H1 (cell line): ENCODE measurements around the gene SARNP. TPM values are rescaled to one million over a fixed set of nuclear protein-coding genes. Genes with fewer than 3 reads are reported as not detected.

Experiments
- polyA plus RNA-seq, 7 experiments: library from polyadenylated mRNA; depleted of rRNA in 3 of 7; stranded (reverse) in 5 of 7; unstranded in 2 of 7; fragments of >200 nt in 5 of 7; fragments of 200-250 nt in 2 of 7; gene quantifications; 1 replicate in 5 of 7; 2 replicates in 1 of 7; 4 replicates in 1 of 7; pipeline versions ENCODE4 v1.2.1 to v1.2.3, GENCODE V29; 2011 to 2013; ENCODE audit warnings: missing spikeins in 2 of 7, mixed read lengths in 2 of 7
- total RNA-seq: library from RNA; stranded (reverse); fragmentation: NEBNext Ultra II Directional; extraction: Animal tissue kit (Norgen Biotek cat#: 25700); gene quantifications from 2 replicates; pipeline ENCODE4 v1.2.1, GENCODE V29; 2021
- TF ChIP-seq, protein P1 (sequence below): fragments of 300-600 bp; sonication (generic); IDR thresholded peaks from 2 replicates; pipeline ENCODE4 v1.7.1; 2012; ENCODE audit warnings: low read length, moderate library complexity, mild to moderate bottlenecking, inconsistent platforms; ENCODE audit not compliant: insufficient replicate concordance

Gene SARNP
- total and polyA plus RNA-seq, 2 of the 8 experiments (the other 6 are each of a cell fraction or from before 2014, with no cell fraction given): 114 to 226 TPM

DNA sequence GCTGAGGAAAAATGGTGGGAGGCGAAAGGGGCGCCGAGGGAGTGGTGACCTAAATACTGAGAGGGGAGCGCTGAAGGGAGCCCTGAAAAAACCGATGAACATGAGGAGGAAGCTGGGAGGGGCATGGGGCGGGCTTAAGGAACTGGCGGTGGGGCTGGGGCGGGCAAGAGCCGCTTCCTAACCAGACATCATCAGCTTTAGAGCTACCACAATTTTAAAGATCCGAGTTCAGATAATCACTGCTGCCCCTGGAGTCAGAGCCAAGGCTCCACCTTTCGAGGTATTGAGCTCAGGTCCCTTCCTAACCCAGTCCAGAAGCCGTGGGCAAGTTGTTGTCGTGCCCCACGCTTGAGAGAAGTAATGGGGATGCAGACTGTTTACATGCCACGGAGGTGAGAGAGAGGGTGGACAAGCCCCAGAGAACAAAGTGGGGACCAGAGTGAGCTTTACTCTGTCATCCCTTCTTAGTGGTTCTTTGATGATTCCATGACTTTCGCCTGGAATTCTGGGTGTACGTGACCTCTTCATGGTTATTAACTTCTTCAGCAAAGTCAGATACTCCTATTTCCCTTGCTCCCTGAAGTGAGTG is 710 bp upstream of the SARNP start (continued):
- TF ChIP-seq, protein P1, sequence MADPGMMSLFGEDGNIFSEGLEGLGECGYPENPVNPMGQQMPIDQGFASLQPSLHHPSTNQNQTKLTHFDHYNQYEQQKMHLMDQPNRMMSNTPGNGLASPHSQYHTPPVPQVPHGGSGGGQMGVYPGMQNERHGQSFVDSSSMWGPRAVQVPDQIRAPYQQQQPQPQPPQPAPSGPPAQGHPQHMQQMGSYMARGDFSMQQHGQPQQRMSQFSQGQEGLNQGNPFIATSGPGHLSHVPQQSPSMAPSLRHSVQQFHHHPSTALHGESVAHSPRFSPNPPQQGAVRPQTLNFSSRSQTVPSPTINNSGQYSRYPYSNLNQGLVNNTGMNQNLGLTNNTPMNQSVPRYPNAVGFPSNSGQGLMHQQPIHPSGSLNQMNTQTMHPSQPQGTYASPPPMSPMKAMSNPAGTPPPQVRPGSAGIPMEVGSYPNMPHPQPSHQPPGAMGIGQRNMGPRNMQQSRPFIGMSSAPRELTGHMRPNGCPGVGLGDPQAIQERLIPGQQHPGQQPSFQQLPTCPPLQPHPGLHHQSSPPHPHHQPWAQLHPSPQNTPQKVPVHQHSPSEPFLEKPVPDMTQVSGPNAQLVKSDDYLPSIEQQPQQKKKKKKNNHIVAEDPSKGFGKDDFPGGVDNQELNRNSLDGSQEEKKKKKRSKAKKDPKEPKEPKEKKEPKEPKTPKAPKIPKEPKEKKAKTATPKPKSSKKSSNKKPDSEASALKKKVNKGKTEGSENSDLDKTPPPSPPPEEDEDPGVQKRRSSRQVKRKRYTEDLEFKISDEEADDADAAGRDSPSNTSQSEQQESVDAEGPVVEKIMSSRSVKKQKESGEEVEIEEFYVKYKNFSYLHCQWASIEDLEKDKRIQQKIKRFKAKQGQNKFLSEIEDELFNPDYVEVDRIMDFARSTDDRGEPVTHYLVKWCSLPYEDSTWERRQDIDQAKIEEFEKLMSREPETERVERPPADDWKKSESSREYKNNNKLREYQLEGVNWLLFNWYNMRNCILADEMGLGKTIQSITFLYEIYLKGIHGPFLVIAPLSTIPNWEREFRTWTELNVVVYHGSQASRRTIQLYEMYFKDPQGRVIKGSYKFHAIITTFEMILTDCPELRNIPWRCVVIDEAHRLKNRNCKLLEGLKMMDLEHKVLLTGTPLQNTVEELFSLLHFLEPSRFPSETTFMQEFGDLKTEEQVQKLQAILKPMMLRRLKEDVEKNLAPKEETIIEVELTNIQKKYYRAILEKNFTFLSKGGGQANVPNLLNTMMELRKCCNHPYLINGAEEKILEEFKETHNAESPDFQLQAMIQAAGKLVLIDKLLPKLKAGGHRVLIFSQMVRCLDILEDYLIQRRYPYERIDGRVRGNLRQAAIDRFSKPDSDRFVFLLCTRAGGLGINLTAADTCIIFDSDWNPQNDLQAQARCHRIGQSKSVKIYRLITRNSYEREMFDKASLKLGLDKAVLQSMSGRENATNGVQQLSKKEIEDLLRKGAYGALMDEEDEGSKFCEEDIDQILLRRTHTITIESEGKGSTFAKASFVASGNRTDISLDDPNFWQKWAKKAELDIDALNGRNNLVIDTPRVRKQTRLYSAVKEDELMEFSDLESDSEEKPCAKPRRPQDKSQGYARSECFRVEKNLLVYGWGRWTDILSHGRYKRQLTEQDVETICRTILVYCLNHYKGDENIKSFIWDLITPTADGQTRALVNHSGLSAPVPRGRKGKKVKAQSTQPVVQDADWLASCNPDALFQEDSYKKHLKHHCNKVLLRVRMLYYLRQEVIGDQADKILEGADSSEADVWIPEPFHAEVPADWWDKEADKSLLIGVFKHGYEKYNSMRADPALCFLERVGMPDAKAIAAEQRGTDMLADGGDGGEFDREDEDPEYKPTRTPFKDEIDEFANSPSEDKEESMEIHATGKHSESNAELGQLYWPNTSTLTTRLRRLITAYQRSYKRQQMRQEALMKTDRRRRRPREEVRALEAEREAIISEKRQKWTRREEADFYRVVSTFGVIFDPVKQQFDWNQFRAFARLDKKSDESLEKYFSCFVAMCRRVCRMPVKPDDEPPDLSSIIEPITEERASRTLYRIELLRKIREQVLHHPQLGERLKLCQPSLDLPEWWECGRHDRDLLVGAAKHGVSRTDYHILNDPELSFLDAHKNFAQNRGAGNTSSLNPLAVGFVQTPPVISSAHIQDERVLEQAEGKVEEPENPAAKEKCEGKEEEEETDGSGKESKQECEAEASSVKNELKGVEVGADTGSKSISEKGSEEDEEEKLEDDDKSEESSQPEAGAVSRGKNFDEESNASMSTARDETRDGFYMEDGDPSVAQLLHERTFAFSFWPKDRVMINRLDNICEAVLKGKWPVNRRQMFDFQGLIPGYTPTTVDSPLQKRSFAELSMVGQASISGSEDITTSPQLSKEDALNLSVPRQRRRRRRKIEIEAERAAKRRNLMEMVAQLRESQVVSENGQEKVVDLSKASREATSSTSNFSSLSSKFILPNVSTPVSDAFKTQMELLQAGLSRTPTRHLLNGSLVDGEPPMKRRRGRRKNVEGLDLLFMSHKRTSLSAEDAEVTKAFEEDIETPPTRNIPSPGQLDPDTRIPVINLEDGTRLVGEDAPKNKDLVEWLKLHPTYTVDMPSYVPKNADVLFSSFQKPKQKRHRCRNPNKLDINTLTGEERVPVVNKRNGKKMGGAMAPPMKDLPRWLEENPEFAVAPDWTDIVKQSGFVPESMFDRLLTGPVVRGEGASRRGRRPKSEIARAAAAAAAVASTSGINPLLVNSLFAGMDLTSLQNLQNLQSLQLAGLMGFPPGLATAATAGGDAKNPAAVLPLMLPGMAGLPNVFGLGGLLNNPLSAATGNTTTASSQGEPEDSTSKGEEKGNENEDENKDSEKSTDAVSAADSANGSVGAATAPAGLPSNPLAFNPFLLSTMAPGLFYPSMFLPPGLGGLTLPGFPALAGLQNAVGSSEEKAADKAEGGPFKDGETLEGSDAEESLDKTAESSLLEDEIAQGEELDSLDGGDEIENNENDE: no peak
